Raji (cell line): Measurements from ENCODE around the gene HDGF.

ENCODE experiments used
- POLR2A ChIP-seq: IDR thresholded peaks from 2 replicates; pipeline ENCODE4 v1.6.1; 2011; ENCODE audit warnings: low read depth, low read length, control low read depth; ENCODE audit not compliant: insufficient read depth

The HDGF gene

GRCh38 chr1:156721131-156721530, 30.3 kb downstream of the HDGF start:
- no peak for TF ChIP-seq POLR2A

- no peak for TF ChIP-seq POLR2A
Measured at GRCh38 chr1:156717351-156717750, 34.1 kb downstream of the HDGF start.

GRCh38 chr1:156714830-156715229, 36.6 kb downstream of the HDGF start:
- TF ChIP-seq POLR2A, result no peak

- TF ChIP-seq POLR2A, result no peak
Measured at GRCh38 chr1:156712626-156713025, 38.8 kb downstream of the HDGF start.

- TF ChIP-seq POLR2A, result no peak
Measured at GRCh38 chr1:156711011-156711817, 40.3 kb downstream of the HDGF start.

- TF ChIP-seq POLR2A, result no peak
Measured at GRCh38 chr1:156709757-156710489, 41.6 kb downstream of the HDGF start.

GRCh38 chr1:156709031-156709430, 42.4 kb downstream of the HDGF start:
- TF ChIP-seq POLR2A, result no peak

GRCh38 chr1:156708218-156708661, 43.2 kb downstream of the HDGF start:
- no peak for TF ChIP-seq POLR2A

GRCh38 chr1:156707417-156708217, 43.9 kb downstream of the HDGF start:
- TF ChIP-seq POLR2A, result no peak

- TF ChIP-seq POLR2A, result no peak
Measured at GRCh38 chr1:156706657-156707416, 44.6 kb downstream of the HDGF start.

- TF ChIP-seq POLR2A, result no peak
Measured at GRCh38 chr1:156705918-156706656, 45.4 kb downstream of the HDGF start.

GRCh38 chr1:156705321-156705917, 46.1 kb downstream of the HDGF start, which contains the start of gene CRABP2:
TSS of gene CRABP2 (minus strand) at chr1:156705583. CDS start at chr1:156705446, 137 bp downstream.
- TF ChIP-seq POLR2A, result no peak

- TF ChIP-seq POLR2A, result no peak
Measured at GRCh38 chr1:156704930-156705320, 46.5 kb downstream of the HDGF start.
